WI38 (cell line): ENCODE measurements around the gene ZDHHC24.
A peak's percentile ranks its signal among the peaks of the same experiment; 100 is the strongest.

ENCODE experiments used
- H3K4me3 ChIP-seq: 2 replicates; pipeline ENCODE4 v1.5.1; 2011; ENCODE audit warnings: low read depth, mild to moderate bottlenecking, control low read depth, low read length
- TF ChIP-seq, protein P1 (sequence below): IDR thresholded peaks from 2 replicates; pipeline ENCODE4 v1.5.1; 2012; ENCODE audit warnings: low read depth, mild to moderate bottlenecking, control low read depth, low read length

ZDHHC24 gene

GRCh38 chr11:66548774-66549630 is 3.2 kb upstream of the ZDHHC24 start:
- H3K4me3 ChIP-seq: no peak overlapping the region
- TF ChIP-seq, protein P1, sequence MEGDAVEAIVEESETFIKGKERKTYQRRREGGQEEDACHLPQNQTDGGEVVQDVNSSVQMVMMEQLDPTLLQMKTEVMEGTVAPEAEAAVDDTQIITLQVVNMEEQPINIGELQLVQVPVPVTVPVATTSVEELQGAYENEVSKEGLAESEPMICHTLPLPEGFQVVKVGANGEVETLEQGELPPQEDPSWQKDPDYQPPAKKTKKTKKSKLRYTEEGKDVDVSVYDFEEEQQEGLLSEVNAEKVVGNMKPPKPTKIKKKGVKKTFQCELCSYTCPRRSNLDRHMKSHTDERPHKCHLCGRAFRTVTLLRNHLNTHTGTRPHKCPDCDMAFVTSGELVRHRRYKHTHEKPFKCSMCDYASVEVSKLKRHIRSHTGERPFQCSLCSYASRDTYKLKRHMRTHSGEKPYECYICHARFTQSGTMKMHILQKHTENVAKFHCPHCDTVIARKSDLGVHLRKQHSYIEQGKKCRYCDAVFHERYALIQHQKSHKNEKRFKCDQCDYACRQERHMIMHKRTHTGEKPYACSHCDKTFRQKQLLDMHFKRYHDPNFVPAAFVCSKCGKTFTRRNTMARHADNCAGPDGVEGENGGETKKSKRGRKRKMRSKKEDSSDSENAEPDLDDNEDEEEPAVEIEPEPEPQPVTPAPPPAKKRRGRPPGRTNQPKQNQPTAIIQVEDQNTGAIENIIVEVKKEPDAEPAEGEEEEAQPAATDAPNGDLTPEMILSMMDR: no peak

DNA sequence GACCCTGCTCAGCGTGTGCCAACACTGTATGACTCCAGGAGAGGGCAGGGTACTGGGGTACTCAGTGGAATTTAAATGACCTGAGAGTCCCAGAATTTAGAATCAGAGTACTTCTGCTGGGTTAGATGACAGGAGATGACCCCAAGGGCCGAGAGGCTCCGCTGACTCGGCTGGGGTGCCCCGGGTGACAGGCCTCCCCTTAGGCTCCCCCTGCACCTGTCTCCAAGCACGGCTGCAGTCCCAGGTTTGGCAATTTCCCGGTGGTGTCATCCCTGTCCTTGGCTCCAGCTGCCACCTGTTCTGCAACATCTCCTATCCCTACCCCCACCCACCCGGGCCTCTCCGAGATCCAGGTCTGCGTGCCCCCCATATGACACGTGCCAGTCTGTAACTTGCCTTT is 2.2 kb upstream of the ZDHHC24 start:
- no peak overlapping the region for H3K4me3 ChIP-seq
- TF ChIP-seq, protein P1: no peak

GRCh38 chr11:66547662-66548009 is 1.8 kb upstream of the ZDHHC24 start:
- TF ChIP-seq, protein P1: no peak
- H3K4me3 ChIP-seq: no peak overlapping the region

- no peak overlapping the region for H3K4me3 ChIP-seq
- TF ChIP-seq, protein P1: no peak
Measured at GRCh38 chr11:66546966-66547661, 1.3 kb upstream of the ZDHHC24 start.

GRCh38 chr11:66546368-66546965 is 619 bp upstream of the ZDHHC24 start, which contains the start of gene ACTN3:
Gene ACTN3, plus strand, starts transcription at chr11:66546903. Its CDS starts 35 bp downstream, at chr11:66546938.
- H3K4me3 ChIP-seq: peak within 1 kb of the TSS; percentile 66
- TF ChIP-seq, protein P1: no peak

- peak overlapping the region; percentile 66 for H3K4me3 ChIP-seq
Measured at GRCh38 chr11:66544952-66545351, 896 bp downstream of the ZDHHC24 start.

- peak overlapping the region; percentile 9; the same call in 1 of the 2 replicates for H3K4me3 ChIP-seq
- TF ChIP-seq, protein P1: peak; percentile 72
Measured at GRCh38 chr11:66543263-66544107, 2.4 kb downstream of the ZDHHC24 start.
